ENCODE measurements around the gene ME3. TPM values are rescaled to one million over a fixed set of nuclear protein-coding genes. Genes with fewer than 3 reads are reported as not detected.

ME3 gene
- total RNA-seq, 3 donors from 2014 or later, result 29.3 to 51.2 (median 31.8) TPM

DNA sequence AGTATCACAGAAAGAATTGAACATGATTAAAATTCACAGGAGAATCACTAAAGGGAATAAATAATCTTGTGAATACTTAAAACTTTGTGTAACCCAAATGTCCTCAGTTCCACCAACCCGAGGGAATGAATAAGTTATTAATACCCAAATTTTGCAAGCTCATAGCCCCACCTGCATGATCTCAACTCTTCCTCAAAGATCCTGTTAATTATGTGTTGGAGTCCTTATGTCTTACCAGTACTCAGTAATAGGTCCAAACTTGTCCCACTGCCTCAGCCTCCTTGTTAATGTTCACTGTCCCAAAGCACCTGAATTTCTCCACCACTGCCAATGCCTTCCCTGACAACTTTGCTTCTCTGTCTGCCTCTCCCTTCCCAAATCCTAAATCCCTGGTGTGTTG lies 46.1 kb upstream of the ME3 start:
- TF ChIP-seq, protein P1, sequence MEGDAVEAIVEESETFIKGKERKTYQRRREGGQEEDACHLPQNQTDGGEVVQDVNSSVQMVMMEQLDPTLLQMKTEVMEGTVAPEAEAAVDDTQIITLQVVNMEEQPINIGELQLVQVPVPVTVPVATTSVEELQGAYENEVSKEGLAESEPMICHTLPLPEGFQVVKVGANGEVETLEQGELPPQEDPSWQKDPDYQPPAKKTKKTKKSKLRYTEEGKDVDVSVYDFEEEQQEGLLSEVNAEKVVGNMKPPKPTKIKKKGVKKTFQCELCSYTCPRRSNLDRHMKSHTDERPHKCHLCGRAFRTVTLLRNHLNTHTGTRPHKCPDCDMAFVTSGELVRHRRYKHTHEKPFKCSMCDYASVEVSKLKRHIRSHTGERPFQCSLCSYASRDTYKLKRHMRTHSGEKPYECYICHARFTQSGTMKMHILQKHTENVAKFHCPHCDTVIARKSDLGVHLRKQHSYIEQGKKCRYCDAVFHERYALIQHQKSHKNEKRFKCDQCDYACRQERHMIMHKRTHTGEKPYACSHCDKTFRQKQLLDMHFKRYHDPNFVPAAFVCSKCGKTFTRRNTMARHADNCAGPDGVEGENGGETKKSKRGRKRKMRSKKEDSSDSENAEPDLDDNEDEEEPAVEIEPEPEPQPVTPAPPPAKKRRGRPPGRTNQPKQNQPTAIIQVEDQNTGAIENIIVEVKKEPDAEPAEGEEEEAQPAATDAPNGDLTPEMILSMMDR (IDR thresholded peaks at IDR 0.05), result no peak
- DNase-seq, result no peak
- no peaks in the 10 kb centered on the region for H3K4me1 ChIP-seq (ENCODE audit: low read depth)
- H3K9me3 ChIP-seq, result peaks cover 5% of the 10 kb centered on the region
- no peak for ATAC-seq
- intact Hi-C loops (cut with DNase I, micrococcal nuclease), result no loop called here
- H3K4me3 ChIP-seq, result no peak overlapping the region
- no peaks in the 10 kb centered on the region for H3K36me3 ChIP-seq (ENCODE audit: low read depth)

DNA sequence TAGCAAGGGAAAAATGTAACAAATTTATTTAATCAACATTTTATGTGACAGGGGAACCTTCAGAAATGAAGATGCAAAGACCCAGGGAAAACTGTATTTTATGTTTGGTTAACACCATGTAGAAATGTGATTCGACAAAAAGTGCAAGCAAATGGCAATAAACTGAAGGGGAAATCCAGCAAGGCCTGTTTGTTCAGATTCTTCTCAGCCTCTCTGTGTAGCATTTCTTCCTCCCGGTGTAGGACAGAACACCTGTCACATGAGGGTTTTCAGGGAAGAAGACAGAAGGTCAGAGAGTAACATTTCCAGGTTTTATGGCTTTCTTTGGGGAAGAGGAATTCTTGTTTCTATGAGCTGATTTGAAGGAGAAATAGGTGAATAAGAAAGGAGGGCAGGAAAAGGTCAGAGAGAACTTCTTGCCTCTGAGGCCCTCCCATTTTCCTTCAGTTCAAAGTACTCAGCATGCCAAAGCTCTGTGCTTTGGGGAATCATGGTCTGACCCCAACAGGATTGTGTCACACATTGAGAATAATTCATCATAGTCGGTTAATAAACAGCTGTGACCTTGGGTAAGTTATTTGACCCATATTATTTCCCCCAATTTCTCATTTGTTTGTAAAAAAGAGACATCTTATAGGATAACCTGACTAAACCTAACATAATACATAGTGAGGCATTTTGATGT lies 45.5 kb upstream of the ME3 start:
- DNase-seq (no peak), ATAC-seq (no peak)
- TF ChIP-seq, protein P1 (IDR thresholded peaks at IDR 0.05), result no peak
- Histone ChIP-seq H3K4me3 (no peak overlapping the region), H3K4me1 (ENCODE audit: low read depth) (no peaks in the 10 kb centered on the region), H3K9me3 (peaks cover 1% of the 10 kb centered on the region), H3K36me3 (ENCODE audit: low read depth) (no peaks in the 10 kb centered on the region)
- intact Hi-C loops (cut with DNase I, micrococcal nuclease), result no loop called here

DNA sequence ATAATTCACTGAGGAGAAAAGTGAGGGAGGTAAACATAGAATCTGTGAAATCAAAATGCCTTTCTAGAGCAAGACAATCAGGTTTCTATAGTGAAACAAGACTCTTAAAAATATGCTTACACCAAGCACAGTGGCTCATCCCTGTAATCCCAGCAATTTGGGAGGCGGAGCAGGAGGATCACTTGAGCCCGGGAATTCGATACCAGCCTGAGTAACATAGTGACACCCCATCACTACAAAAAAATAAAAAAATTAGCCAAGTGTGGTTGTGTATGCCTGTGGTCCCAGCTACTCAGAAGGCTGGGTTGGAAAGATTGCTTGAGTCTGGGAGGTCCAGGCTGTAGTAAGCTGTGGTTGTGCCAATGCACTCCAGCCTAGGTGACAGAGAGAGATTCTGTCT lies 43.2 kb upstream of the ME3 start:
- Histone ChIP-seq H3K36me3 (ENCODE audit: low read depth) (no peaks in the 10 kb centered on the region), H3K4me3 (no peak overlapping the region)
- no peak for ATAC-seq

DNA sequence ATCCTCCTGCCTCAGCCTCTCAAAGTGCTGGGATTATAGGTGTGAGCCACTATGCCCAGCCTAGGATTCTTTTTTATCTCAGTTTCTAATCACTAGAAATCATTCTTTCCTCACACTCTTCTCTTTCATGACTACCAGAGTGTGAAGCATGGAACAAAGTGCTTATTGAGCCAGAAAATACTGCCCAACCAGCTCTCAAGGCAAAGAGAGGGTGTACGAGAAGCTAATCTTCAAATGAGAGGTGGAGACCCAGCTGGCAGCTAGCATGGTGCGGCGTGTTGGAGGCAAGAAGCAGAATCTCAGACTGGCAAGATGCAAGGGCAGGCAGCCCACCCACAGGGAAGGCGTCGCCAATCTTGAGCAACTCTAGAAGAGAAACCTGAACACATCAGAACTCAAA lies 41.1 kb upstream of the ME3 start:
- TF ChIP-seq, protein P1 (IDR thresholded peaks at IDR 0.05), result no peak
- intact Hi-C loops (cut with DNase I, micrococcal nuclease), result no loop called here
- no peak for ATAC-seq

More for the DNA sequence above, 43.2 kb upstream of the ME3 start:
- TF ChIP-seq, protein P1 (IDR thresholded peaks at IDR 0.05), result no peak
- H3K4me1 ChIP-seq (ENCODE audit: low read depth), result no peaks in the 10 kb centered on the region
- no peaks in the 10 kb centered on the region for H3K9me3 ChIP-seq
- intact Hi-C loops (cut with DNase I, micrococcal nuclease), result no loop called here
- no peak for DNase-seq

DNA sequence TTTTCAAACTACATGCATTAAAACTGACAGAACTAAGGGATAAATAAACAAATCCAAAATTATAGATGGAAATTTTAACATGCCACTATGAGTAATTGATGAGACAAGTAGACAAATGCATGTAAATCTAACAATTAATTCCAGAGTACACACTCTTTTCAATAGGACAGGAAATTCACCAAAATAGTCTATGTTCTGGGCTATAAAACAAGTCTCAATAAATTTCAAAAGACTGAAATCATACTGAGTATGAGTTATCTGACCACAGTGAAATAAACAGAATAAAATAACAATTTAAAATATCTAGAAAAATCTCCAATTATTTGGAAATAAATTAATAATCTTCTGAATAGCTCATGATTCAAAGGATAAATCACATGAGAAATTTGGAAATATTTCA lies 38.5 kb upstream of the ME3 start:
- ATAC-seq (no peak), DNase-seq (no peak)
- intact Hi-C loops (cut with DNase I, micrococcal nuclease), result no loop called here
- TF ChIP-seq, protein P1 (IDR thresholded peaks at IDR 0.05), result no peak
- Histone ChIP-seq H3K4me3 (no peak overlapping the region), H3K4me1 (ENCODE audit: low read depth) (no peaks in the 10 kb centered on the region), H3K36me3 (ENCODE audit: low read depth) (no peaks in the 10 kb centered on the region), H3K9me3 (no peaks in the 10 kb centered on the region)

More for the DNA sequence above, 41.1 kb upstream of the ME3 start:
- Histone ChIP-seq H3K36me3 (ENCODE audit: low read depth) (no peaks in the 10 kb centered on the region), H3K9me3 (no peaks in the 10 kb centered on the region), H3K4me1 (ENCODE audit: low read depth) (no peaks in the 10 kb centered on the region), H3K4me3 (no peak overlapping the region)
- DNase-seq, result no peak

DNA sequence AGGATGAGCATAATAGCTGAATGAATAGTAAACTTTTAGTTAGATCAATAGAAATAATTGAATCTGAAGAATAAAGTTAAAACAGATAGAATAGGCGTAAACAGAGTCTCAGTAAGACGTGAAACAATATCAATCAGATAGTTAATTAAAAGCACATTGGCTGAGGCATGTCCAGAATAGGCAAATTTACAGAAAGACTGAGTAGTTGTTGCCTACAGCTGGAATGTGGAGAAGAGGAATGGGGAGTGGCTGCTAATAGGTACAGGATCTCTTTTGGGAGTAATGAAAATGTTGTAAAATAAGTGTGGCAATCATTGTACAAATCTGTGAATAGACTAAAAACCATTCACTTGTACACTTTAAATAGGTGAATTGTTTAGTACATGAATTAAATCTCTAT lies 36.3 kb upstream of the ME3 start:
- ATAC-seq (no peak), DNase-seq (no peak)
- Histone ChIP-seq H3K9me3 (no peaks in the 10 kb centered on the region), H3K4me3 (no peak overlapping the region), H3K4me1 (ENCODE audit: low read depth) (no peaks in the 10 kb centered on the region), H3K36me3 (ENCODE audit: low read depth) (no peaks in the 10 kb centered on the region)
- TF ChIP-seq, protein P1 (IDR thresholded peaks at IDR 0.05), result no peak
- intact Hi-C loops (cut with DNase I, micrococcal nuclease), result no loop called here

Measured in mucosa of descending colon (tissue), 3 donors.